K562 (cell line): Measurements from ENCODE around the gene PHF20. TPM values are rescaled to one million over a fixed set of nuclear protein-coding genes. Genes with fewer than 3 reads are reported as not detected.

Experiments used
- BCL6 ChIP-seq: fragments of 250-450 bp; sonication (Bioruptor Pico); IDR thresholded peaks from 2 replicates; pipeline ENCODE4 v1.4.0; 2020
- EGR1 ChIP-seq: fragments of 450-650 bp; conservative IDR thresholded peaks from 2 replicates; pipeline ENCODE4 v1.6.1; 2017; ENCODE audit warnings: mild to moderate bottlenecking
- ELF2 ChIP-seq: fragments of 250-450 bp; sonication (Bioruptor Pico); IDR thresholded peaks from 2 replicates; pipeline ENCODE4 v1.5.0; 2021; ENCODE audit warnings: mild to moderate bottlenecking
- ESRRA ChIP-seq: fragments of 450-650 bp; IDR thresholded peaks from 2 replicates; pipeline ENCODE4 v1.6.1; 2014; ENCODE audit warnings: low read depth, mild to moderate bottlenecking, moderate library complexity, borderline replicate concordance
- NCOR1 ChIP-seq: fragments of 450-650 bp; IDR thresholded peaks from 2 replicates; pipeline ENCODE4 v1.6.1; 2016; ENCODE audit warnings: mild to moderate bottlenecking, moderate library complexity
- TAF15 ChIP-seq: fragments of 200-400 bp; formaldehyde crosslinking; IDR thresholded peaks from 2 replicates; pipeline ENCODE4 v1.6.1; 2017; ENCODE audit warnings: mild to moderate bottlenecking, low read depth, low read length, moderate library complexity
- TFAM ChIP-seq: fragments of 250-450 bp; sonication (Bioruptor Pico); conservative IDR thresholded peaks from 2 replicates; pipeline ENCODE4 v1.5.0; 2021; ENCODE audit warnings: mild to moderate bottlenecking, moderate library complexity
- ZNF146 ChIP-seq: IDR thresholded peaks from one replicate; pipeline ENCODE4 v1.6.1; 2018; ENCODE audit warnings: missing compliant biosample characterization; ENCODE audit not compliant: unreplicated experiment
- ZNF165 ChIP-seq: fragments of 250-450 bp; sonication (Bioruptor Pico); IDR thresholded peaks from 2 replicates; pipeline ENCODE4 v1.4.0; 2020; ENCODE audit warnings: borderline replicate concordance
- ZNF239 ChIP-seq: fragments of 250-450 bp; sonication (Bioruptor Pico); IDR thresholded peaks from 2 replicates; pipeline ENCODE4 v1.4.0; 2020; ENCODE audit warnings: mild to moderate bottlenecking
- polyA plus RNA-seq, 8 experiments: library from polyadenylated mRNA; depleted of rRNA in 4 of 8; stranded (reverse) in 5 of 8; unstranded in 3 of 8; fragments of >200 nt; fragmentation: Nextera tagmentation in 2 of 8; fragmentation: Illumina TruSeq in 1 of 8; extraction: Ambion mirVana in 2 of 8; extraction: Trizol in 1 of 8; gene quantifications; 2 replicates each; pipeline versions ENCODE4 v1.2.1 to v1.2.3, GENCODE V29; 2011 to 2014; ENCODE audit warnings: inconsistent platforms in 1 of 8, missing spikeins in 1 of 8
- total RNA-seq, 7 experiments: library from RNA; depleted of rRNA in 6 of 7; stranded (reverse); fragments of >200 nt in 6 of 7; fragmentation: Illumina TruSeq in 2 of 7; extraction: Trizol in 2 of 7; gene quantifications; 2 replicates each; pipeline versions ENCODE4 v1.2.1 to v1.2.3, GENCODE V29; 2011 to 2021; ENCODE audit warnings: low replicate concordance in 1 of 7
- TF ChIP-seq, protein P1 (sequence below): fragments of 250-450 bp; sonication (Bioruptor Pico); IDR thresholded peaks from 2 replicates; pipeline ENCODE4 v1.8.0; 2021; ENCODE audit warnings: borderline replicate concordance, mild to moderate bottlenecking, moderate library complexity; ENCODE audit not compliant: poor library complexity, severe bottlenecking
- TF ChIP-seq, protein P2 (sequence below), 2 experiments: fragments of 250-450 bp in 1 of 2; fragments of 450-650 bp in 1 of 2; sonication (Bioruptor Pico) in 1 of 2; IDR thresholded peaks; 2 replicates each; pipeline versions ENCODE4 v1.6.1 to v1.8.0; 2016 to 2021; ENCODE audit warnings: mild to moderate bottlenecking in 2 of 2, moderate library complexity in 2 of 2, missing compliant biosample characterization in 1 of 2, missing genetic modification characterization in 1 of 2
- TF ChIP-seq, protein P3 (sequence below): fragments of 250-450 bp; sonication (Bioruptor Pico); IDR thresholded peaks from 2 replicates; pipeline ENCODE4 v1.5.1; 2021; ENCODE audit warnings: mild to moderate bottlenecking
- TF ChIP-seq, protein P4 (sequence below), 3 experiments: IDR thresholded peaks in 2 of 3; conservative IDR thresholded peaks in 1 of 3; 2 replicates each; pipeline ENCODE4 v1.5.1; 2011 to 2012; ENCODE audit warnings: low read length in 3 of 3, mild to moderate bottlenecking in 3 of 3, control low read depth in 2 of 3, improper control_type of control experiment in 1 of 3, inconsistent platforms in 1 of 3, low read depth in 1 of 3, mixed read lengths in 1 of 3, moderate library complexity in 1 of 3; ENCODE audit not compliant: insufficient read depth in 2 of 3
- TF ChIP-seq, protein P5 (sequence below): sonication (generic); formaldehyde crosslinking; IDR thresholded peaks from 2 replicates; pipeline ENCODE4 v1.8.0; 2023; ENCODE audit warnings: mild to moderate bottlenecking, missing genetic modification reagents
- TF ChIP-seq, protein P6 (sequence below): fragments of 450-650 bp; IDR thresholded peaks from 2 replicates; pipeline ENCODE4 v1.6.1; 2016; ENCODE audit warnings: low read depth, mild to moderate bottlenecking, moderate library complexity

PHF20 gene
- total and polyA plus RNA-seq, 9 of the 15 experiments (the other 6 are each of a cell fraction or from before 2014, with no cell fraction given): 49.9 to 196 (median 70.7) TPM

DNA sequence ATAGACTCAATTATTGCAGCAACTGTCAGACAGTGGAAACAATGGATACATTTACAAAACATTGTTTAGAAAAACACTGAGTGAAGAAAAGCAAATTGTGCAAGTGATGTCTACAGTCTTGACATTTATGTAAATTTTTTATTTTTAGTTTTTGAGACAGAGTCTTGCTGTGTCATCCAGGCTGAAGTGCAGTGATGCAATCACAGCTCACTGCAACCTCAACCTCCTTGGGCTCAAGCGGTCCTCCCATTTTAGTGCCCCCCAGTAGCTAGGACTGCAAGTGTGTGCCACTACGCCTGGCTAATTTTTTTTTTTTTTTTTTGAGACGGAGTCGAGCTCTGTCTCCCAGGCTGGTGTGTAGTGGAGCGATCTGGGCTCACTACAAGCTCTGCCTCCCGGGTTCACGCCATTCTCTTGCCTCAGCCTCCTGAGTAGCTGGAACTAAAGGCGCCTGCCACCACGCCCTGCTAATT, 206.3 kb downstream of the PHF20 start (continued):
- TF ChIP-seq, protein P1, sequence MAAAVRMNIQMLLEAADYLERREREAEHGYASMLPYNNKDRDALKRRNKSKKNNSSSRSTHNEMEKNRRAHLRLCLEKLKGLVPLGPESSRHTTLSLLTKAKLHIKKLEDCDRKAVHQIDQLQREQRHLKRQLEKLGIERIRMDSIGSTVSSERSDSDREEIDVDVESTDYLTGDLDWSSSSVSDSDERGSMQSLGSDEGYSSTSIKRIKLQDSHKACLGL (CRISPR knock-in tag): no peak
- TF ChIP-seq ZNF165 (no peak), EGR1 (no peak), ZNF239 (CRISPR knock-in tag) (no peak), BCL6 (CRISPR knock-in tag) (no peak), TAF15 (no peak), ELF2 (no peak), NCOR1 (no peak), ESRRA (no peak), TFAM (CRISPR knock-in tag) (no peak), ZNF146 (CRISPR knock-in tag) (no peak)
- TF ChIP-seq, protein P2, sequence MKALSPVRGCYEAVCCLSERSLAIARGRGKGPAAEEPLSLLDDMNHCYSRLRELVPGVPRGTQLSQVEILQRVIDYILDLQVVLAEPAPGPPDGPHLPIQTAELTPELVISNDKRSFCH (CRISPR knock-in tag; IDR thresholded peaks at IDR 0.05): no peak
- TF ChIP-seq, protein P2 (tag; IDR thresholded peaks at IDR 0.05): no peak
- TF ChIP-seq, protein P3, sequence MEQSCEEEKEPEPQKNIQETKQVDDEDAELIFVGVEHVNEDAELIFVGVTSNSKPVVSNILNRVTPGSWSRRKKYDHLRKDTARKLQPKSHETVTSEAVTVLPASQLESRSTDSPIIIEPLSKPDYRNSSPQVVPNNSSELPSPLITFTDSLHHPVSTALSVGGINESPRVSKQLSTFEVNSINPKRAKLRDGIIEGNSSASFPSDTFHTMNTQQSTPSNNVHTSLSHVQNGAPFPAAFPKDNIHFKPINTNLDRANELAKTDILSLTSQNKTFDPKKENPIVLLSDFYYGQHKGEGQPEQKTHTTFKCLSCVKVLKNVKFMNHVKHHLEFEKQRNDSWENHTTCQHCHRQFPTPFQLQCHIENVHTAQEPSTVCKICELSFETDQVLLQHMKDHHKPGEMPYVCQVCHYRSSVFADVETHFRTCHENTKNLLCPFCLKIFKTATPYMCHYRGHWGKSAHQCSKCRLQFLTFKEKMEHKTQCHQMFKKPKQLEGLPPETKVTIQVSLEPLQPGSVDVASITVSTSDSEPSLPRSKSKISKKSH: no peak
- TF ChIP-seq, protein P4, sequence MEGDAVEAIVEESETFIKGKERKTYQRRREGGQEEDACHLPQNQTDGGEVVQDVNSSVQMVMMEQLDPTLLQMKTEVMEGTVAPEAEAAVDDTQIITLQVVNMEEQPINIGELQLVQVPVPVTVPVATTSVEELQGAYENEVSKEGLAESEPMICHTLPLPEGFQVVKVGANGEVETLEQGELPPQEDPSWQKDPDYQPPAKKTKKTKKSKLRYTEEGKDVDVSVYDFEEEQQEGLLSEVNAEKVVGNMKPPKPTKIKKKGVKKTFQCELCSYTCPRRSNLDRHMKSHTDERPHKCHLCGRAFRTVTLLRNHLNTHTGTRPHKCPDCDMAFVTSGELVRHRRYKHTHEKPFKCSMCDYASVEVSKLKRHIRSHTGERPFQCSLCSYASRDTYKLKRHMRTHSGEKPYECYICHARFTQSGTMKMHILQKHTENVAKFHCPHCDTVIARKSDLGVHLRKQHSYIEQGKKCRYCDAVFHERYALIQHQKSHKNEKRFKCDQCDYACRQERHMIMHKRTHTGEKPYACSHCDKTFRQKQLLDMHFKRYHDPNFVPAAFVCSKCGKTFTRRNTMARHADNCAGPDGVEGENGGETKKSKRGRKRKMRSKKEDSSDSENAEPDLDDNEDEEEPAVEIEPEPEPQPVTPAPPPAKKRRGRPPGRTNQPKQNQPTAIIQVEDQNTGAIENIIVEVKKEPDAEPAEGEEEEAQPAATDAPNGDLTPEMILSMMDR (IDR thresholded peaks at IDR 0.05 in 2 of 3, conservative IDR thresholded peaks at IDR 0.05 in 1 of 3; ENCODE audit: insufficient read depth in 2 of 3, low read depth in 1 of 3, low read length in 3 of 3): no peak
- TF ChIP-seq, protein P5, sequence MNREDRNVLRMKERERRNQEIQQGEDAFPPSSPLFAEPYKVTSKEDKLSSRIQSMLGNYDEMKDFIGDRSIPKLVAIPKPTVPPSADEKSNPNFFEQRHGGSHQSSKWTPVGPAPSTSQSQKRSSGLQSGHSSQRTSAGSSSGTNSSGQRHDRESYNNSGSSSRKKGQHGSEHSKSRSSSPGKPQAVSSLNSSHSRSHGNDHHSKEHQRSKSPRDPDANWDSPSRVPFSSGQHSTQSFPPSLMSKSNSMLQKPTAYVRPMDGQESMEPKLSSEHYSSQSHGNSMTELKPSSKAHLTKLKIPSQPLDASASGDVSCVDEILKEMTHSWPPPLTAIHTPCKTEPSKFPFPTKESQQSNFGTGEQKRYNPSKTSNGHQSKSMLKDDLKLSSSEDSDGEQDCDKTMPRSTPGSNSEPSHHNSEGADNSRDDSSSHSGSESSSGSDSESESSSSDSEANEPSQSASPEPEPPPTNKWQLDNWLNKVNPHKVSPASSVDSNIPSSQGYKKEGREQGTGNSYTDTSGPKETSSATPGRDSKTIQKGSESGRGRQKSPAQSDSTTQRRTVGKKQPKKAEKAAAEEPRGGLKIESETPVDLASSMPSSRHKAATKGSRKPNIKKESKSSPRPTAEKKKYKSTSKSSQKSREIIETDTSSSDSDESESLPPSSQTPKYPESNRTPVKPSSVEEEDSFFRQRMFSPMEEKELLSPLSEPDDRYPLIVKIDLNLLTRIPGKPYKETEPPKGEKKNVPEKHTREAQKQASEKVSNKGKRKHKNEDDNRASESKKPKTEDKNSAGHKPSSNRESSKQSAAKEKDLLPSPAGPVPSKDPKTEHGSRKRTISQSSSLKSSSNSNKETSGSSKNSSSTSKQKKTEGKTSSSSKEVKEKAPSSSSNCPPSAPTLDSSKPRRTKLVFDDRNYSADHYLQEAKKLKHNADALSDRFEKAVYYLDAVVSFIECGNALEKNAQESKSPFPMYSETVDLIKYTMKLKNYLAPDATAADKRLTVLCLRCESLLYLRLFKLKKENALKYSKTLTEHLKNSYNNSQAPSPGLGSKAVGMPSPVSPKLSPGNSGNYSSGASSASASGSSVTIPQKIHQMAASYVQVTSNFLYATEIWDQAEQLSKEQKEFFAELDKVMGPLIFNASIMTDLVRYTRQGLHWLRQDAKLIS (CRISPR knock-in tag): no peak
- TF ChIP-seq, protein P6, sequence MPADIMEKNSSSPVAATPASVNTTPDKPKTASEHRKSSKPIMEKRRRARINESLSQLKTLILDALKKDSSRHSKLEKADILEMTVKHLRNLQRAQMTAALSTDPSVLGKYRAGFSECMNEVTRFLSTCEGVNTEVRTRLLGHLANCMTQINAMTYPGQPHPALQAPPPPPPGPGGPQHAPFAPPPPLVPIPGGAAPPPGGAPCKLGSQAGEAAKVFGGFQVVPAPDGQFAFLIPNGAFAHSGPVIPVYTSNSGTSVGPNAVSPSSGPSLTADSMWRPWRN: no peak
